Measurements from ENCODE around the gene TLCD1.

Gene TLCD1

DNA sequence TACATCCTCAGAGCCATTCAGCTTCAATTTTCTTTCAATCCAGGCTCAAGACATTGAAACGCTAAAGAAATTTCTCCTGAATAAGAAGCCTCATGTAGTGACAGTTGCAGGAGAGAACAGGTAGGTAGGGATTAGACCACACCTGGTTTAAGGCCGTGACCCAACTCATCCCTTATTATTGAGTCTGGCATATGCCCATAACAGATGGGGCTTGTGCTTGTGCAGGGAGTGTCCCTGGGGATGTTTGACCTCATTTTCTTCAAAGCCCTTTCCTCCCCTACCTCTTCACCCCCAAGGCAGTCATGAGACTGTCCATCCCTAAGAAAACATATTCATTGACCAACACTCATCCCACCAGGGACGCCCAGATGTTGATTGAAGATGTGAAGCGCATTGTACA, 39.7 kb downstream of the TLCD1 start:
- no peak for DNase-seq (ENCODE audit: low read depth)

- no peak for DNase-seq (ENCODE audit: low read depth)
These were observed 40.7 kb downstream of the TLCD1 start for GRCh38 chr17:28685366-28685765.

DNA sequence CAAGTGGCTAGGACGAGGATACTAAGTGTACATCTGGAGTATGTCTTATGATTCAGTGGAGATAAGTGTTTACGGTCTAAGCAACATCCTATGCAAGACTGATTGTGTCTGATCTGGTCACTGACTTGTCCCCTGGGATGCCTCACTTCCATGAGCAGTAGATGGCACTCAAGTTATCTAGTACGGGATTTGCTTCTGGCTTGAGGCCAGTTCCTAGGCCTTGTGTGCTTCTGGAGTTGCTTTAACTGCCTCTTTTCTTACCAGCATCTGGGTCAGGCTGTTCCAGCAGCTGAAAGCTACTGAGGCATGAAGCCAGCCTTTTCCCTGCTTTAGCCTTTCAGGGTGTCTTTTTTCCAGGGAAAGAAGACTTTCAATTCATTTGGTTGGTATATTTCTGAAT, 41.1 kb downstream of the TLCD1 start:
- no peak for DNase-seq (ENCODE audit: low read depth)

DNA sequence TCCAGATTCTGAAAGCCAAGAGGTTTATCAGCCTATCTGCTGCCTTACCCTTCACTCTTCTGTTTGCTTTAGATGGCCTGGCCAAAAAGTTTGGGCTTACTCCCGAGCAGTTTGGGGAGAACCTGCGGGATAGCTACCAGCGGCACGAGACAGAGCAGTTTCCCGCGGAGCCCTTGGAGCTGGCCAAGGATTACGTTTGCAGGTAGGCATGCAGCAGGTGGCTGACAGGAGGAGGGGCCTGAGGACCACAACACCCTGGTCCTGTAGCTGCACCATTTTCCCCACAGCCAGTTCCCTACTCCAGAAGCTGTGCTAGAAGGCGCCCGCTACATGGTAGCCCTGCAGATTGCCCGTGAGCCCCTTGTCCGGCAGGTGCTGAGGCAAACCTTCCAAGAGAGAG, 43.4 kb downstream of the TLCD1 start:
- no peak for DNase-seq (ENCODE audit: low read depth)

DNA sequence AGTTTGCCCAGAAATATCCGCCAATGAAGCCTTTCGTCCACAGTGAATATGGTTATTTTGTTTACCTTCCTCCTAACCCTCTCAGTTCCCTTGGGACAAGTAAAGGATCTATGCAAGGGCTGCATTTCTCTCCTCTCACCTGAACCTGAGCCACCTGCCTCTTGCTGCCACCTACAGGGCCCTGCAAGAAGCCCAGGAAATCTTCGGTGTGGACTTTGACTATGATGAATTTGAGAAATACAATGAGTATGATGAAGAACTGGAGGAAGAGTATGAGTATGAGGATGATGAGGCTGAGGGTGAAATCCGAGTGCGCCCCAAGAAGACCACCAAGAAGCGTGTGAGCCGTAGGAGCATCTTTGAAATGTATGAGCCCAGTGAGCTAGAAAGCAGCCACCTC, 50.1 kb downstream of the TLCD1 start:
- no peak for DNase-seq (ENCODE audit: low read depth)

- no peak for DNase-seq (ENCODE audit: low read depth)
These were observed 50.5 kb downstream of the TLCD1 start for GRCh38 chr17:28675490-28675889.

All from stimulated activated CD8-positive, alpha-beta memory T cell treated with anti-CD3 and anti-CD28 coated beads, Interleukin-12 subunit alpha, Interleukin-12 subunit beta, amount 100 ng/mL, for 4 hours (primary cell).